AG04450 (cell line): Measurements from ENCODE around the gene POLR1C. TPM values are rescaled to one million over a fixed set of nuclear protein-coding genes. Genes with fewer than 3 reads are reported as not detected.
A peak's percentile ranks its signal among the peaks of the same experiment; 100 is the strongest.

Experiments used
- CTCF ChIA-PET: fragments of 300-600, 350-600 bp; formaldehyde crosslinking; extraction: SDS; loops from one replicate; lab custom pipeline; 2022; ENCODE audit warnings: antibody characterized with exemption, inconsistent platforms; lab: Charles Lee
- POLR2A ChIA-PET: fragments of 350-600 bp; formaldehyde crosslinking; extraction: SDS; loops from one replicate; lab custom pipeline; 2021; ENCODE audit warnings: antibody characterized with exemption, inconsistent platforms; lab: Yijun Ruan, JAX
- DNase-seq: peaks from one replicate; pipeline ENCODE4 v3.0.0-alpha.2; 2011; ENCODE audit warnings: low read depth, low spot score
- H3K27ac ChIP-seq: one replicate; pipeline ENCODE4 v1.5.1; 2012; ENCODE audit warnings: low read depth, low read length, control low read depth
- H3K27me3 ChIP-seq: one replicate; pipeline ENCODE4 v1.6.0; 2012; ENCODE audit warnings: low read length; ENCODE audit not compliant: control insufficient read depth, insufficient read depth
- H3K4me3 ChIP-seq: 2 replicates; pipeline ENCODE4 v1.5.1; 2011; ENCODE audit warnings: mild to moderate bottlenecking, low read depth, low read length, control low read depth
- H3K9me3 ChIP-seq: 2 replicates; pipeline ENCODE4 v1.5.1; 2012; ENCODE audit warnings: low read length; ENCODE audit not compliant: control insufficient read depth, insufficient read depth
- polyA plus RNA-seq: library from polyadenylated mRNA; depleted of rRNA; stranded (reverse); fragments of >200 nt; gene quantifications from 2 replicates; pipeline ENCODE4 v1.2.3, GENCODE V29; 2011
- TF ChIP-seq, protein P1 (sequence below): IDR thresholded peaks from 2 replicates; pipeline ENCODE4 v1.5.1; 2011; ENCODE audit warnings: low read depth, low read length, control low read depth, inconsistent platforms

Gene POLR1C
- polyA plus RNA-seq, 1 experiment: 48.1 TPM

DNA sequence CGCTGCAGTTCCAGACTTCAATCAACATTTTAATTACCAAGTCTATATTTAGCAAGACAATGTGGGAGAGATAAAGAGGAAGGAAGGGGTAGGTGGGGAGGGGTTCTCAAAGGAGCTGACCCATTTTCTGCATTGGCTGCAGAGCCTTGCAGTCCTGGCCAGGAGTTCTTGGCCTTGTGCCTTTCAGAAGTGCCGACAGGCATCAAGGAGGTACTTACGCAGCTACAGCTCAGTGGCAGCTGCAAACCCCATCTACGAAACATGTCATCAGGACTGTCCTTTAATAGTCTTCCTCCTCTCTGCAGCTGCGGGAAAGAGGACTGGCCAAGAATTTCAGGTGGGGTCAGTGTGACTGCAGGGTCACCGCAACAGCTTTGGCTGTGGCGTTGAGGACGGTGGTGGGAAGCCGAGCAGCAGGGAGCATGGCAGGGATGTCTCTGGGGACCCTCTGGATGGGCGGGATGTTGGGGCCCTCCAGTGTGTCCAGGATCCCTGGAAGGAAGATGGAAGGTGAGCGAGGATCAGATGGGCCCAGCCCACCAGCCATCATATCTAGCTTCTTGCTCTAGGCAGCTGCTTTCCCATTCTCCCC lies 5.0 kb upstream of the POLR1C start:
- Histone ChIP-seq H3K27me3 (no peaks in the 10 kb centered on the region), H3K4me3 (no peak overlapping the region), H3K9me3 (peaks cover 2% of the 10 kb centered on the region; the same call in 1 of the 2 replicates), H3K27ac (no peak overlapping the region)
- CTCF ChIA-PET: interaction anchor here (1.1 to 1.2 kb wide), 2 partner anchors 125 to 178 kb away, joined by 3 read pairs; no protein-coding TSS in a partner anchor
- no peak for DNase-seq
- POLR2A ChIA-PET: no interaction called here
- TF ChIP-seq, protein P1, sequence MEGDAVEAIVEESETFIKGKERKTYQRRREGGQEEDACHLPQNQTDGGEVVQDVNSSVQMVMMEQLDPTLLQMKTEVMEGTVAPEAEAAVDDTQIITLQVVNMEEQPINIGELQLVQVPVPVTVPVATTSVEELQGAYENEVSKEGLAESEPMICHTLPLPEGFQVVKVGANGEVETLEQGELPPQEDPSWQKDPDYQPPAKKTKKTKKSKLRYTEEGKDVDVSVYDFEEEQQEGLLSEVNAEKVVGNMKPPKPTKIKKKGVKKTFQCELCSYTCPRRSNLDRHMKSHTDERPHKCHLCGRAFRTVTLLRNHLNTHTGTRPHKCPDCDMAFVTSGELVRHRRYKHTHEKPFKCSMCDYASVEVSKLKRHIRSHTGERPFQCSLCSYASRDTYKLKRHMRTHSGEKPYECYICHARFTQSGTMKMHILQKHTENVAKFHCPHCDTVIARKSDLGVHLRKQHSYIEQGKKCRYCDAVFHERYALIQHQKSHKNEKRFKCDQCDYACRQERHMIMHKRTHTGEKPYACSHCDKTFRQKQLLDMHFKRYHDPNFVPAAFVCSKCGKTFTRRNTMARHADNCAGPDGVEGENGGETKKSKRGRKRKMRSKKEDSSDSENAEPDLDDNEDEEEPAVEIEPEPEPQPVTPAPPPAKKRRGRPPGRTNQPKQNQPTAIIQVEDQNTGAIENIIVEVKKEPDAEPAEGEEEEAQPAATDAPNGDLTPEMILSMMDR: no peak

DNA sequence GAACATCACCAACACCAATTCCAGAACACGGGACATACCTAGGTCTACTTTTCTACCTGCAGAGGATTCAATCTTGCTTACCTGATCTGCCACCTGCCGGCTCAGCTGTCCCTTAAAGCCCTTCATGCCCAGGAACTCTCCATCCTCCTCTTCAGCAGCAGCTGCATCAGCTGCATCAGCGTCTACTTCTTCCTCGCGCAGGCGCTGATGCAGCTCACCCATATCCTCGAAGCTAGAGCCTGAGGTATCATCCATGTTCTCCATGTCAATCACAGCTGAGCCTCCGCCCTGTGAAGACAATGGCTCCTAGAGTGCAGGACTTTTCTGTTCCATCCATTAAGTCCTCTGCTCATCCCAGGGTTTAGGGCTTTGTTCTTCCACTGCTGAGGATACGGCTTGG lies 1.1 kb upstream of the POLR1C start:
- POLR2A ChIA-PET: no interaction called here
- no peak overlapping the region for H3K27ac ChIP-seq
- peak overlapping the region; percentile 92 for H3K4me3 ChIP-seq
- TF ChIP-seq, protein P1: no peak
- DNase-seq: no peak
- H3K27me3 ChIP-seq: no peaks in the 10 kb centered on the region
- CTCF ChIA-PET: no interaction called here
- H3K9me3 ChIP-seq: peaks cover 2% of the 10 kb centered on the region; the same call in 1 of the 2 replicates

GRCh38 chr6:43516367-43516696 lies 557 bp upstream of the POLR1C start:
- Histone ChIP-seq H3K27me3 (no peaks in the 10 kb centered on the region), H3K27ac (peak overlapping the region; percentile 87), H3K9me3 (peaks cover 2% of the 10 kb centered on the region; the same call in 1 of the 2 replicates), H3K4me3 (peak overlapping the region; percentile 92)
- TF ChIP-seq, protein P1: no peak
- CTCF ChIA-PET: no interaction called here
- no peak for DNase-seq
- POLR2A ChIA-PET: interaction anchor here (0.8 to 1.4 kb wide), 4 partner anchors 9 to 147 kb away, joined by 3 to 7 read pairs (median 4); partner anchors contain the start of genes GTPBP2 and ZNF318

GRCh38 chr6:43517505-43518357 lies 842 bp downstream of the POLR1C start:
- POLR2A ChIA-PET: interaction anchor here (0.7 to 1.4 kb wide), 2 partner anchors 58 to 112 kb away, joined by 3 to 7 read pairs; partner anchors contain the start of genes GTPBP2 and XPO5
- TF ChIP-seq, protein P1: no peak
- CTCF ChIA-PET: no interaction called here
- no peaks in the 10 kb centered on the region for H3K27me3 ChIP-seq
- H3K27ac ChIP-seq: no peak overlapping the region
- peaks cover 2% of the 10 kb centered on the region; the same call in 1 of the 2 replicates for H3K9me3 ChIP-seq
- peak overlapping the region; percentile 98 for H3K4me3 ChIP-seq
- no peak for DNase-seq
